Upper lobe of left lung (tissue), 4 donors: ENCODE measurements around the gene PHTF2.

Experiments used
- POLR2A ChIP-seq, 4 donors: fragments of 450-650 bp; IDR thresholded peaks; one replicate each; pipeline ENCODE4 v1.5.1; 2016 to 2017; ENCODE audit warnings: antibody characterized with exemption in 4 of 4, mild to moderate bottlenecking in 2 of 4
- POLR2AphosphoS5 ChIP-seq, 2 donors: sonication (generic); formaldehyde crosslinking; IDR thresholded peaks; one replicate each; pipeline ENCODE4 v1.5.1; 2017; ENCODE audit warnings: antibody characterized with exemption in 2 of 2
- TF ChIP-seq, protein P1 (sequence below), 6 experiments: fragments of 450-650 bp in 4 of 6; fragments of 200-600 bp in 2 of 6; sonication (generic) in 2 of 6; IDR thresholded peaks; one replicate each; pipeline ENCODE4 v1.5.1; 2016 to 2019; ENCODE audit warnings: antibody characterized with exemption in 6 of 6

DNA sequence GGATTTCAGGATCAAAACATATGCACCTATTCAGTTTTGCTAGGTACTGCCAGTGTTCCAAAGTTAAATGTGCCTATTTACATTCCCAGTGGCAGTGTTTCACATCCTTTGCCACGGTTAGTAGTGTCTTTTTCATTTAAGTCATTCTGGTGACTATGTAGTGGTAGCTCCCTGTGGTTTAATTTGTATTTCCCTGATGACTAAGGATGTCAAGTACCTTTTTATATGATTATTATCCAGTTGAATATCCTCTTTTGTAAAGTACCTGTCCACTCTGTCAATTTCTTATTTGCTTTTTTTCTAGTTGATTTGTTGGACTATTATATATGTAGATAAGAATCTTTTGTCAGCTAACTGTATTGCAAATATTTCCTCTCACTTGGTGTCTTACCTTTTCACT, 45.4 kb upstream of the PHTF2 start:
- TF ChIP-seq, protein P1, sequence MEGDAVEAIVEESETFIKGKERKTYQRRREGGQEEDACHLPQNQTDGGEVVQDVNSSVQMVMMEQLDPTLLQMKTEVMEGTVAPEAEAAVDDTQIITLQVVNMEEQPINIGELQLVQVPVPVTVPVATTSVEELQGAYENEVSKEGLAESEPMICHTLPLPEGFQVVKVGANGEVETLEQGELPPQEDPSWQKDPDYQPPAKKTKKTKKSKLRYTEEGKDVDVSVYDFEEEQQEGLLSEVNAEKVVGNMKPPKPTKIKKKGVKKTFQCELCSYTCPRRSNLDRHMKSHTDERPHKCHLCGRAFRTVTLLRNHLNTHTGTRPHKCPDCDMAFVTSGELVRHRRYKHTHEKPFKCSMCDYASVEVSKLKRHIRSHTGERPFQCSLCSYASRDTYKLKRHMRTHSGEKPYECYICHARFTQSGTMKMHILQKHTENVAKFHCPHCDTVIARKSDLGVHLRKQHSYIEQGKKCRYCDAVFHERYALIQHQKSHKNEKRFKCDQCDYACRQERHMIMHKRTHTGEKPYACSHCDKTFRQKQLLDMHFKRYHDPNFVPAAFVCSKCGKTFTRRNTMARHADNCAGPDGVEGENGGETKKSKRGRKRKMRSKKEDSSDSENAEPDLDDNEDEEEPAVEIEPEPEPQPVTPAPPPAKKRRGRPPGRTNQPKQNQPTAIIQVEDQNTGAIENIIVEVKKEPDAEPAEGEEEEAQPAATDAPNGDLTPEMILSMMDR (IDR thresholded peaks at IDR 0.05) = no peak
- TF ChIP-seq POLR2A (IDR thresholded peaks at IDR 0.05) = no peak
- TF ChIP-seq POLR2AphosphoS5 (IDR thresholded peaks at IDR 0.05) = no peak
